Stomach (tissue), 4 donors: ENCODE results near the gene NTPCR.

Experiments used
- CTCF ChIP-seq, 7 experiments: fragments of 450-650 bp in 4 of 7; fragments of 200-600 bp in 3 of 7; sonication (generic) in 3 of 7; IDR thresholded peaks; one replicate each; pipeline ENCODE4 v1.5.1; 2016 to 2019; ENCODE audit warnings: antibody characterized with exemption in 7 of 7, control low read depth in 2 of 7, mild to moderate bottlenecking in 1 of 7
- POLR2AphosphoS5 ChIP-seq, 3 donors: sonication (generic); formaldehyde crosslinking; IDR thresholded peaks; one replicate each; pipeline ENCODE4 v1.6.1; 2016; ENCODE audit warnings: antibody characterized with exemption in 3 of 3

DNA sequence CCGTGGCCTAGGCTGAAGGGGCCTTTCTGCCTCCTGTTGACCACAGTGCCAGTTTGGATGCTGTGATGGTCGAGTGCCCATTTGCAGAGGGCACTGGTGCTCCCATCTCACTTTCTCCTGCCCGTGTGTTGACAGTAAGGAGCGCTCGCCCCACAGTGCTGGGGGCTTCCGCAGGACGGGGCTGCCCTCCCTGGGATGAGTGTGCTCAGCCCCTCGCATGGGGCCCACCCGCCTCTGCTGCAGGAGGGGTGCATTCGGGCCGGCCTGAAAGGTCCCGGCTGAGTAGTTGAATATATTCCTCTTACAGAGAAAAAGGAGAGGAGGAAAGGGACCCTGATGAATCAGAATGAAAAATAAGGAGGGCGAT is 37.3 kb downstream of the NTPCR start:
- TF ChIP-seq CTCF (IDR thresholded peaks at IDR 0.05) (no peak), POLR2AphosphoS5 (IDR thresholded peaks at IDR 0.05) (no peak)
